ENCODE measurements around the gene ZNF222. TPM values are rescaled to one million over a fixed set of nuclear protein-coding genes. Genes with fewer than 3 reads are reported as not detected.

The ZNF222 gene
- total RNA-seq, 1 donor, result 7.6 TPM

- Histone ChIP-seq H3K4me3 (ENCODE audit: insufficient read depth, low read length) (peak overlapping the region; percentile 90), H3K79me2 (ENCODE audit: insufficient read depth, low read length) (peaks cover 18% of the 10 kb centered on the region), H4K20me1 (ENCODE audit: insufficient read depth, low read length) (no peaks in the 10 kb centered on the region), H3K27ac (ENCODE audit: low read depth, low read length) (peak overlapping the region; percentile 84), H3K9me3 (ENCODE audit: low read depth, low read length) (no peaks in the 10 kb centered on the region), H3K4me1 (ENCODE audit: insufficient read depth, low read length) (peaks cover 12% of the 10 kb centered on the region), H3K4me2 (ENCODE audit: insufficient read depth, low read length) (peak overlapping the region; percentile 99), H2AFZ (ENCODE audit: low read length) (peak overlapping the region; percentile 100), H3K27me3 (ENCODE audit: insufficient read depth, low read length) (no peaks in the 10 kb centered on the region), H3K36me3 (ENCODE audit: insufficient read depth, low read length) (peaks cover 10% of the 10 kb centered on the region)
- peak; percentile 14 for TF ChIP-seq CTCF (IDR thresholded peaks at IDR 0.05; ENCODE audit: extremely low read depth, low read depth, low read length)
- DNase-seq (ENCODE audit: insufficient read length, low spot score, missing footprints), result peak; percentile 8
Observed at GRCh38 chr19:44003461-44004009, 21.6 kb upstream of the ZNF222 start.

GRCh38 chr19:44005973-44006372 lies 19.2 kb upstream of the ZNF222 start:
- Histone ChIP-seq H3K4me1 (ENCODE audit: insufficient read depth, low read length) (peaks cover 12% of the 10 kb centered on the region), H3K4me2 (ENCODE audit: insufficient read depth, low read length) (no peak overlapping the region), H3K27ac (ENCODE audit: low read depth, low read length) (no peak overlapping the region), H4K20me1 (ENCODE audit: insufficient read depth, low read length) (no peaks in the 10 kb centered on the region), H3K79me2 (ENCODE audit: insufficient read depth, low read length) (peaks cover 18% of the 10 kb centered on the region), H3K9me3 (ENCODE audit: low read depth, low read length) (peaks cover 11% of the 10 kb centered on the region), H3K4me3 (ENCODE audit: insufficient read depth, low read length) (no peak overlapping the region), H2AFZ (ENCODE audit: low read length) (no peak overlapping the region), H3K27me3 (ENCODE audit: insufficient read depth, low read length) (no peaks in the 10 kb centered on the region), H3K36me3 (ENCODE audit: insufficient read depth, low read length) (peaks cover 34% of the 10 kb centered on the region)
- TF ChIP-seq CTCF (IDR thresholded peaks at IDR 0.05; ENCODE audit: extremely low read depth, low read depth, low read length), result no peak
- no peak for DNase-seq (ENCODE audit: insufficient read length, low spot score, missing footprints)

DNA sequence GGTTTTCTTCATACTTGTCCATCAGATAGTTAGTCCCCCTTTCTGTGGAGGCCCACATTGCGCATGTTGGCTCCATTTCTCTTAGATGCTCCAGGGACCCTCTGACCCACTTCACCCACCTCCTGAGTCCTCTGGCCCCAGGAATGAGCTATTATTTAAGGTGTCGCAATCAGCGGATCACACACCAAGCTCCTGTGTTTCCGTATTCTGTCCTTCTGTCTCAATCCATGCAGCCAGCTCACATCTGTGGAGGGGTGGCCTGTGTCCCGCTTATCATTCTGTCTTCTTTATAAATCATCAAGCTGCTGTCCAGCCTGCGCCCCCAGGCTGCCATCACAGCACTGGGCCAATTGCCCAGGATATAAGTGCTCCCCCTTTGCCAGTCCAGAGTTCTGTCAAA lies 17.7 kb upstream of the ZNF222 start:
- Histone ChIP-seq H3K4me1 (ENCODE audit: insufficient read depth, low read length) (peaks cover 7% of the 10 kb centered on the region), H3K4me2 (ENCODE audit: insufficient read depth, low read length) (no peak overlapping the region), H4K20me1 (ENCODE audit: insufficient read depth, low read length) (no peaks in the 10 kb centered on the region), H3K36me3 (ENCODE audit: insufficient read depth, low read length) (peaks cover 45% of the 10 kb centered on the region), H3K79me2 (ENCODE audit: insufficient read depth, low read length) (peaks cover 18% of the 10 kb centered on the region), H3K9me3 (ENCODE audit: low read depth, low read length) (peaks cover 15% of the 10 kb centered on the region), H3K4me3 (ENCODE audit: insufficient read depth, low read length) (no peak overlapping the region), H2AFZ (ENCODE audit: low read length) (no peak overlapping the region), H3K27ac (ENCODE audit: low read depth, low read length) (no peak overlapping the region), H3K27me3 (ENCODE audit: insufficient read depth, low read length) (no peaks in the 10 kb centered on the region)
- no peak for TF ChIP-seq CTCF (IDR thresholded peaks at IDR 0.05; ENCODE audit: extremely low read depth, low read depth, low read length)
- no peak for DNase-seq (ENCODE audit: insufficient read length, low spot score, missing footprints)

DNA sequence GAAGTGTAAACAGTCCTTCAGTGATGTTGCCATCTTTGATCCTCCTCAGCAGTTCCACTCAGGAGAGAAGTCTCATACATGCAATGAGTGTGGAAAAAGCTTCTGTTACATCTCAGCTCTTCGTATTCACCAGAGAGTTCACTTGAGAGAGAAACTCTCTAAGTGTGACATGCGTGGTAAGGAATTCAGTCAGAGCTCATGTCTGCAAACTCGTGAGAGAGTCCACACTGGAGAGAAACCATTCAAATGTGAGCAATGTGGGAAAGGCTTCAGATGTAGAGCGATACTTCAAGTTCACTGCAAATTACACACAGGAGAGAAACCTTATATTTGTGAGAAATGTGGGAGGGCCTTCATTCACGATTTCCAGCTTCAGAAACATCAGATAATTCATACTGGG lies 14.7 kb upstream of the ZNF222 start:
- H3K27ac ChIP-seq (ENCODE audit: low read depth, low read length), result no peak overlapping the region
- H3K27me3 ChIP-seq (ENCODE audit: insufficient read depth, low read length), result no peaks in the 10 kb centered on the region
- DNase-seq (ENCODE audit: insufficient read length, low spot score, missing footprints), result no peak
- no peak for TF ChIP-seq CTCF (IDR thresholded peaks at IDR 0.05; ENCODE audit: extremely low read depth, low read depth, low read length)
- H4K20me1 ChIP-seq (ENCODE audit: insufficient read depth, low read length), result no peaks in the 10 kb centered on the region
- no peaks in the 10 kb centered on the region for H3K4me1 ChIP-seq (ENCODE audit: insufficient read depth, low read length)
- H3K79me2 ChIP-seq (ENCODE audit: insufficient read depth, low read length), result peaks cover 6% of the 10 kb centered on the region
- H3K4me2 ChIP-seq (ENCODE audit: insufficient read depth, low read length), result no peak overlapping the region
- no peak overlapping the region for H3K4me3 ChIP-seq (ENCODE audit: insufficient read depth, low read length)
- H3K36me3 ChIP-seq (ENCODE audit: insufficient read depth, low read length), result peaks cover 45% of the 10 kb centered on the region
- H2AFZ ChIP-seq (ENCODE audit: low read length), result no peak overlapping the region
- H3K9me3 ChIP-seq (ENCODE audit: low read depth, low read length), result peaks cover 15% of the 10 kb centered on the region
